Heart left ventricle (tissue), 16 donors: ENCODE results near the gene ARMC2. TPM values are rescaled to one million over a fixed set of nuclear protein-coding genes. Genes with fewer than 3 reads are reported as not detected.

ENCODE experiments used
- ATAC-seq, 4 donors: fragments of 200-7000 bp; cut with Tn5 transposase; one replicate each; pipeline ENCODE4 v1.9.1; 2020 to 2022; ENCODE audit warnings: moderate library complexity in 4 of 4, mild to moderate bottlenecking in 3 of 4, moderate number of reproducible peaks in 1 of 4
- DNase-seq, 5 donors: peaks; one replicate each; pipeline ENCODE4 v3.0.0-alpha.2; 2020
- H3K27ac ChIP-seq, 12 donors: fragments of 200-600 bp; sonication (generic) in 4 of 12; one replicate each; pipeline versions ENCODE4 v1.5.0 to v1.8.0; 2016 to 2022; ENCODE audit warnings: mild to moderate bottlenecking in 2 of 12
- H3K27me3 ChIP-seq, 9 donors: fragments of 200-600 bp; sonication (generic) in 2 of 9; one replicate each; pipeline versions ENCODE4 v1.5.1 to v1.8.0; 2016 to 2022; ENCODE audit warnings: mild to moderate bottlenecking in 3 of 9
- H3K36me3 ChIP-seq, 9 donors: fragments of 200-600 bp; sonication (generic) in 2 of 9; one replicate each; pipeline versions ENCODE4 v1.5.0 to v1.8.0; 2018 to 2022; ENCODE audit warnings: mild to moderate bottlenecking in 2 of 9
- H3K4me1 ChIP-seq, 12 donors: fragments of 200-600 bp; sonication (generic) in 4 of 12; one replicate each; pipeline versions ENCODE4 v1.5.0 to v1.8.0; 2016 to 2022; ENCODE audit warnings: mild to moderate bottlenecking in 3 of 12
- H3K4me3 ChIP-seq, 12 donors: fragments of 200-600 bp; sonication (generic) in 4 of 12; one replicate each; pipeline versions ENCODE4 v1.5.0 to v1.8.0; 2017 to 2022; ENCODE audit warnings: mild to moderate bottlenecking in 9 of 12, moderate library complexity in 4 of 12
- H3K9me3 ChIP-seq, 12 donors: fragments of 200-600 bp; sonication (generic) in 4 of 12; one replicate each; pipeline versions ENCODE4 v1.5.0 to v1.8.0; 2016 to 2022; ENCODE audit warnings: mild to moderate bottlenecking in 1 of 12
- CTCF ChIP-seq, 12 donors: fragments of 200-600 bp; sonication (generic) in 4 of 12; IDR thresholded peaks; one replicate each; pipeline versions ENCODE4 v1.5.0 to v1.8.0; 2018 to 2022; ENCODE audit warnings: antibody characterized with exemption in 12 of 12, mild to moderate bottlenecking in 5 of 12
- POLR2A ChIP-seq, 2 donors: fragments of 450-650 bp; IDR thresholded peaks; one replicate each; pipeline ENCODE4 v1.6.1; 2017; ENCODE audit warnings: antibody characterized with exemption in 2 of 2, mild to moderate bottlenecking in 2 of 2, moderate library complexity in 2 of 2
- WGBS, 4 donors: extraction: QIAGEN DNeasy Blood & Tissue Kit in 2 of 4; methylation state at CpG; one replicate each; pipeline versions ENCODE4 v1.1.5 to v1.1.7; 2013 to 2018; 5-methylcytosine and 5-hydroxymethylcytosine counted together
- intact Hi-C, 10 donors: fragments of 100-400 bp; cut with DNase I; formaldehyde crosslinking; loops; one replicate each; pipeline versions ENCODE4 v1.11.1 to v1.14.2; 2022
- polyA plus RNA-seq, 2 donors: library from polyadenylated mRNA; stranded (reverse); fragments of 200-250 nt; gene quantifications; one replicate each; pipeline ENCODE4 v1.2.3, GENCODE V29; 2013
- total RNA-seq, 9 donors: library from RNA; depleted of rRNA in 2 of 9; stranded (reverse); fragments of >200 nt in 2 of 9; fragmentation: NEBNext Ultra II Directional in 3 of 9; extraction: Animal tissue kit (Norgen Biotek cat#: 25700) in 3 of 9; gene quantifications; one replicate each; pipeline versions ENCODE4 v1.1.0 to v1.2.4, GENCODE V29; 2016 to 2023
- donor health status: ischemic (EF 13 %, LVEDD 7.1; RV severe dilation, severe dysfunction).
- donor health status: healthy with polysubstance abuse.
- donor health status: DM: no; HTN: yes; CAD: no.
- donor health status: DM: no; HTN: no; CAD: no.
- donor health status: ischemic (EF 25% LVEDD 6.9; RV normal size, moderate dysfunction).
- donor health status: ischemic (EF 25% LVEDD 5.7; RV mildly dilated, moderate dysfunction).
- donor health status: healthy.
- donor health status: DM: yes; HTN: yes; CAD: no.
- donor health status: ischemic (EF 35%, LVEDD 5.7; RV mildly dilated, moderate dysfunction).
- donor health status: nonischemic (EF 11% LVEDD 7.7; RV severe dilation, severe dysfunction).
- donor health status: DM: yes; HTN: yes; CAD: no.
- donor health status: PGD.
- donor health status: ischemic (EF 29% LVEDD 5.4; RV normal size, mild dysfunction).
- donor health status: nonischemic (EF 23%, LVEDD 6.1; RV moderate dilation, normal function).

ARMC2 gene
- total and polyA plus RNA-seq, 11 donors = 3.1 to 18.0 (median 9.2) TPM

- peaks cover 0 to 57% (median 28%) of the 10 kb centered on the region in 12 donors for H3K4me1 ChIP-seq
- DNase-seq (no peak), ATAC-seq (no peak)
- intact Hi-C loops = no loop called here
- WGBS, 4 donors = 40 to 50% (median 45%) methylated on average over 2 of the region's 2 CpGs
- H3K4me3 ChIP-seq = no peak overlapping the region
- H3K9me3 ChIP-seq = no peaks in the 10 kb centered on the region
- peak overlapping the region in 11 of 12 donors; percentile 2 to 82 (median 15) for H3K27ac ChIP-seq
- no peaks in the 10 kb centered on the region for H3K27me3 ChIP-seq
- no peak for TF ChIP-seq CTCF (IDR thresholded peaks at IDR 0.05)
- TF ChIP-seq POLR2A (IDR thresholded peaks at IDR 0.05) = no peak
- no peaks in the 10 kb centered on the region for H3K36me3 ChIP-seq
These were observed 165.6 kb downstream of the ARMC2 start for GRCh38 chr6:109013656-109014305.

DNA sequence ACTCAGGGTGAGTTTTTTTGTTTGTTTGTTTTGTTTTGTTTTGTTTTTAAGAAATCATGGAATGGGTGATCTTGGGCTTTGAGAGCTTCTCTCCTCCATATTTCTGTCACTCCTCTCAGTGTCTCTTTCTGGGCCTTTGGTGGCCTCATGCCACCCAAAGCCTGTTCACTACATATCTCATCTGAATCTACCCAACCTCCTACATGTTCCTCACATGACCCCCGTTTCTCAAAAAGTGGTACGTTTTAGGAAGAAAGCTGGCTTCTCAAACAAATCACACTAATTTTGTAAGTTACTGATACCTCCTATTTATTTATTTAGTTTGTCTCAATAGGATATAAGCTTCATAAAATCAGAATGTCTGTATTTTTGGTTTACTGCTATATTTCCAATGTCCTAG, 166.4 kb downstream of the ARMC2 start:
- intact Hi-C loops = loop anchor here in 1 of 10 donors (5.0 kb wide), 1 partner anchor 43 kb away; no protein-coding TSS in a partner anchor
- no peaks in the 10 kb centered on the region for H3K36me3 ChIP-seq
- H3K9me3 ChIP-seq = no peaks in the 10 kb centered on the region
- 75 to 84% (median 81%) methylated on average over 2 of the region's 2 CpGs for WGBS, 4 donors
- no peak overlapping the region for H3K4me3 ChIP-seq
- no peak for ATAC-seq
- peaks cover 0 to 65% (median 28%) of the 10 kb centered on the region in 12 donors for H3K4me1 ChIP-seq
- H3K27me3 ChIP-seq = no peaks in the 10 kb centered on the region
- H3K27ac ChIP-seq = peak overlapping the region in 8 of 12 donors; percentile 2 to 82 (median 20)
- TF ChIP-seq POLR2A (IDR thresholded peaks at IDR 0.05) (no peak), CTCF (IDR thresholded peaks at IDR 0.05) (no peak)
- DNase-seq = no peak

DNA sequence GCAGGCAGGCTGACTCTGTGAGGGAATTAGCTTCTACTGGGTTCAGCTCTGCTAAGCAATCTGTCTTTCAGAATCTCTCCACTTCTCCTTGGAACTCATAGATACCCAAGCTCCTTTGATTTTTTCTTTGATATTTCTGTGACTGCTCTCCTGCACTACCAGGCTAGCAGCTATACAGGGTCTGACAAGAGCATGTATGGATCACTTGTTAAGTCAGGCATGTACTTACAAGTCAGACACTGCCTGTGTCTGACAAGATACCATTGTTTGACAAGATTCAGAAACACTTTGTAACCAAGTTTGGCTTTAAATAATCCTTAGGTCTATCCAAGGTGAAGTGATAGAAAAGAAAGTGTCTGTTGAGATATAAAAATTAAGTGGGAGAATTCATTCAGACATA, 167.0 kb downstream of the ARMC2 start:
- Histone ChIP-seq H3K9me3 (no peaks in the 10 kb centered on the region), H3K27me3 (no peaks in the 10 kb centered on the region), H3K36me3 (no peaks in the 10 kb centered on the region), H3K27ac (peak overlapping the region in 6 of 12 donors; percentile 13 to 82 (median 26)), H3K4me3 (no peak overlapping the region), H3K4me1 (peaks cover 0 to 68% (median 32%) of the 10 kb centered on the region in 12 donors)
- no peak for ATAC-seq
- TF ChIP-seq CTCF (IDR thresholded peaks at IDR 0.05) (no peak), POLR2A (IDR thresholded peaks at IDR 0.05) (no peak)
- intact Hi-C loops = loop anchor here in 1 of 10 donors (5.0 kb wide), 1 partner anchor 42 kb away; no protein-coding TSS in a partner anchor
- DNase-seq = no peak

DNA sequence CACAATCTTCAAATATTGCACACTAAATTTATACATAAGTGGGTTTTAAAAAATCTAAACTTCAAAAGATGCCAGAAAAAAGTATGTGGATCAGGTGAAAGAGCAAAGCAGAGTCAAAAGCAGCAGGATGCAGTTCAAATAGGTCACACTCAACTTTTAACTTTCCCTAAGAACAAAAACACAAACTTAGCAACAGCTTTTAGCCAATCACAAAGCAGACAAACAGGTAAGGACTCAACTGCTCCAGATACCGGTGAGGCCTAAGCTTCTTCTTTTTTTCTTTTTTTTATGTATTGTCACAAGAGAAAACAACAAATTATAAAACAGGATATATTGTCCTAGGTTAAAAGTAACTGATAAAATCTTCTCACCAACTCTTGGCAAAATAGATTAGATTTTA, 171.7 kb downstream of the ARMC2 start:
- Histone ChIP-seq H3K36me3 (no peaks in the 10 kb centered on the region), H3K27ac (no peak overlapping the region), H3K4me1 (peaks cover 0 to 64% (median 20%) of the 10 kb centered on the region in 12 donors), H3K4me3 (no peak overlapping the region), H3K9me3 (no peaks in the 10 kb centered on the region), H3K27me3 (no peaks in the 10 kb centered on the region)
- ATAC-seq (no peak), DNase-seq (no peak)
- TF ChIP-seq POLR2A (IDR thresholded peaks at IDR 0.05) (no peak), CTCF (IDR thresholded peaks at IDR 0.05) (no peak)
- intact Hi-C loops = loop anchor here in 1 of 10 donors (5.0 kb wide), 1 partner anchor 37 kb away; no protein-coding TSS in a partner anchor
- 26 to 44% (median 34%) methylated on average over 1 of the region's 1 CpG for WGBS, 4 donors
